Calu3 (cell line): ENCODE results near the gene RGS7BP. TPM values are rescaled to one million over a fixed set of nuclear protein-coding genes. Genes with fewer than 3 reads are reported as not detected.

ENCODE experiments used
- BruUV-seq: library from RNA; stranded (reverse); fragments of 400-500 nt; replicated peaks from 2 replicates; lab custom pipeline; 2021; lab: Mats Ljungman, UMichigan
- CTCF ChIA-PET: fragments of 300-600 bp; sonication (Branson Sonifier 250); formaldehyde crosslinking; loops from one replicate; lab custom pipeline; 2022; ENCODE audit warnings: antibody characterized with exemption; lab: Charles Lee
- DNase-seq: peaks from one replicate; pipeline ENCODE4 v3.0.0; 2022
- H3K27ac Mint-ChIP-seq: one replicate; pipeline ENCODE4 v1.8.0; 2022; ENCODE audit warnings: mixed read lengths; ENCODE audit not compliant: unreplicated experiment
- H3K27me3 Mint-ChIP-seq: one replicate; pipeline ENCODE4 v1.8.0; 2022; ENCODE audit warnings: mixed read lengths; ENCODE audit not compliant: unreplicated experiment
- H3K36me3 Mint-ChIP-seq: one replicate; pipeline ENCODE4 v1.8.0; 2022; ENCODE audit warnings: mild to moderate bottlenecking, moderate library complexity, mixed read lengths; ENCODE audit not compliant: insufficient read depth, unreplicated experiment
- H3K4me1 Mint-ChIP-seq: one replicate; pipeline ENCODE4 v1.8.0; 2022; ENCODE audit warnings: mild to moderate bottlenecking, low read depth, mixed read lengths; ENCODE audit not compliant: unreplicated experiment
- H3K4me3 Mint-ChIP-seq: one replicate; pipeline ENCODE4 v1.8.0; 2022; ENCODE audit warnings: mild to moderate bottlenecking, low read depth, moderate library complexity, mixed read lengths; ENCODE audit not compliant: unreplicated experiment
- H3K9me3 Mint-ChIP-seq: one replicate; pipeline ENCODE4 v1.8.0; 2022; ENCODE audit warnings: low read depth, mixed read lengths; ENCODE audit not compliant: unreplicated experiment
- intact Hi-C: fragments of 100-400 bp; cut with micrococcal nuclease; formaldehyde crosslinking; loops from one replicate; pipeline ENCODE4 v1.10.0; 2022; ENCODE audit not compliant: unreplicated experiment
- total RNA-seq: library from RNA; stranded (reverse); gene quantifications from 2 replicates; pipeline ENCODE4 v1.2.3, GENCODE V29; 2022
- TF ChIP-seq, protein P1 (sequence below): fragments of 200-600 bp; IDR thresholded peaks from one replicate; pipeline ENCODE4 v1.8.0; 2022; ENCODE audit warnings: antibody characterized with exemption; ENCODE audit not compliant: unreplicated experiment

Gene RGS7BP
- total RNA-seq, 1 experiment from 2014 or later: not detected

DNA sequence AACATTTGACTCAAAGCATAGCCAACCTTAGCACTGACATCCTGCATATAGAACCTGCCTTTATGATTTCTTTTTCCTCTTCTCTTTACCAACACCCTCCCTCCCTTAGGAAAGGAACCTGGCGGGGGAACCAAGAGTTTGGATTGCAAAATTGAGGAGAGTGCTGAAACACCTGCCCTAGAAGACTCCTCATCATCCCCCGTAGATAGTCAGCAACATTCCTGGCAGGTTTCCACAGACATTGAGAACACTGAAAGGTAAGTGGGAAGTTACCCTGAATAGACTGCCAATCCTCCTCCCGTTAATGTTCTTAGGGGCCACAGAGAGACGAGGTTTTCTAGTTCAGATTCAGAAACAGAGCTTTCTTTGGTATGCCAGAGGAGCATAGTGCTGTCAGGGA is 88.8 kb downstream of the RGS7BP start:
- Mint-ChIP-seq H3K36me3 (no peaks in the 10 kb centered on the region), H3K27ac (no peak overlapping the region), H3K4me3 (no peak overlapping the region), H3K27me3 (no peaks in the 10 kb centered on the region), H3K4me1 (no peaks in the 10 kb centered on the region), H3K9me3 (no peaks in the 10 kb centered on the region)
- TF ChIP-seq, protein P1, sequence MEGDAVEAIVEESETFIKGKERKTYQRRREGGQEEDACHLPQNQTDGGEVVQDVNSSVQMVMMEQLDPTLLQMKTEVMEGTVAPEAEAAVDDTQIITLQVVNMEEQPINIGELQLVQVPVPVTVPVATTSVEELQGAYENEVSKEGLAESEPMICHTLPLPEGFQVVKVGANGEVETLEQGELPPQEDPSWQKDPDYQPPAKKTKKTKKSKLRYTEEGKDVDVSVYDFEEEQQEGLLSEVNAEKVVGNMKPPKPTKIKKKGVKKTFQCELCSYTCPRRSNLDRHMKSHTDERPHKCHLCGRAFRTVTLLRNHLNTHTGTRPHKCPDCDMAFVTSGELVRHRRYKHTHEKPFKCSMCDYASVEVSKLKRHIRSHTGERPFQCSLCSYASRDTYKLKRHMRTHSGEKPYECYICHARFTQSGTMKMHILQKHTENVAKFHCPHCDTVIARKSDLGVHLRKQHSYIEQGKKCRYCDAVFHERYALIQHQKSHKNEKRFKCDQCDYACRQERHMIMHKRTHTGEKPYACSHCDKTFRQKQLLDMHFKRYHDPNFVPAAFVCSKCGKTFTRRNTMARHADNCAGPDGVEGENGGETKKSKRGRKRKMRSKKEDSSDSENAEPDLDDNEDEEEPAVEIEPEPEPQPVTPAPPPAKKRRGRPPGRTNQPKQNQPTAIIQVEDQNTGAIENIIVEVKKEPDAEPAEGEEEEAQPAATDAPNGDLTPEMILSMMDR: no peak
- BruUV-seq: no TSS peak
- DNase-seq: no peak
- intact Hi-C loops: loop anchor here (5.0 kb wide), 1 partner anchor 247 kb away; no protein-coding TSS in a partner anchor
- CTCF ChIA-PET: interaction anchor here (1.7 kb wide), 1 partner anchor 366 kb away, joined by 5 read pairs; no protein-coding TSS in a partner anchor

DNA sequence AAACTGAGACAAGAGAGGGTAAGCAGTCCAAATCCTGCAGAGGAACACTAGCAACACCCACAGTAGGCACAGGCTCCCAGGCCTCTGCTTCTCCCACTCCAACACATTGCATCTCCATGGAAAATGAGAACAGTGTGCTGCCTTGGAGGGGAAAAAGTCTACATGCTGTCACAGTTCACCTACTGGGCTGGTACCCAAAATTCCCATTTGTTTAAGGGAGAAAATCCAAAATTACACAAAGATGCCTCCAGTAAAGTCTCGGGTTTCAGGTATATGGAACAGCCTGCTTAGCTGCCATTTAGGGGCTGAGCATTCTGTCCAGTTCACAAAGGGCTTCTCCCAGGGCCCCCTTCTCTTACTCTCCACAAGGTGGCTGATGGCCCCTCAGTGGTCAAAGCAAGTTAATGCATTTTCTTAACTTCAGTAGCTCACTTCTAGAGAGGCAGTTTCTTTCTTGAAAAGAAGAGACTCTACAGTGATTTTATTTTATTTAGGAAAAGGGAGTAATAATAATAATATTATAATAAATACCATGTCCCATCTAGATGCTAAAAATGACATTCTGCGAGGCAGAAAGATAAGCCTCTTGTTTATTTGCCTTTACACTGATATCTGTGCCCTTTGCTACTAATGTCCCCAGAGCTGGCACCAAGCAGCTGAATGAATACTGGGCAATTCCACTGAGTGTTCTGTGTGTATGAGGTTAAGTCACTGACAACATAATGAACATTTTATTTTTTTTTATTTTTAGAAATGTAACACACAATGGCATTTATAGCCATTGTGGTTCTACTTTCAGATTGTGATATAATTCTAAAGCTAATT is 89.4 kb downstream of the RGS7BP start:
- no peak overlapping the region for H3K27ac Mint-ChIP-seq
- no TSS peak for BruUV-seq
- H3K27me3 Mint-ChIP-seq: no peaks in the 10 kb centered on the region
- CTCF ChIA-PET: interaction anchor here (0.9 to 1.7 kb wide), 2 partner anchors 17 to 367 kb away, joined by 5 to 6 read pairs; no protein-coding TSS in a partner anchor
- TF ChIP-seq, protein P1: no peak
- intact Hi-C loops: no loop called here
- no peaks in the 10 kb centered on the region for H3K4me1 Mint-ChIP-seq
- peak; percentile 10 for DNase-seq
- no peak overlapping the region for H3K4me3 Mint-ChIP-seq
- no peaks in the 10 kb centered on the region for H3K36me3 Mint-ChIP-seq
- H3K9me3 Mint-ChIP-seq: no peaks in the 10 kb centered on the region

- TF ChIP-seq, protein P1: no peak
- no peaks in the 10 kb centered on the region for H3K36me3 Mint-ChIP-seq
- BruUV-seq: no TSS peak
- no peaks in the 10 kb centered on the region for H3K27me3 Mint-ChIP-seq
- no peak for DNase-seq
- H3K4me1 Mint-ChIP-seq: no peaks in the 10 kb centered on the region
- H3K27ac Mint-ChIP-seq: no peak overlapping the region
- CTCF ChIA-PET: no interaction called here
- intact Hi-C loops: no loop called here
- no peak overlapping the region for H3K4me3 Mint-ChIP-seq
- no peaks in the 10 kb centered on the region for H3K9me3 Mint-ChIP-seq
Measured at GRCh38 chr5:64599226-64599625, 93.4 kb downstream of the RGS7BP start.

DNA sequence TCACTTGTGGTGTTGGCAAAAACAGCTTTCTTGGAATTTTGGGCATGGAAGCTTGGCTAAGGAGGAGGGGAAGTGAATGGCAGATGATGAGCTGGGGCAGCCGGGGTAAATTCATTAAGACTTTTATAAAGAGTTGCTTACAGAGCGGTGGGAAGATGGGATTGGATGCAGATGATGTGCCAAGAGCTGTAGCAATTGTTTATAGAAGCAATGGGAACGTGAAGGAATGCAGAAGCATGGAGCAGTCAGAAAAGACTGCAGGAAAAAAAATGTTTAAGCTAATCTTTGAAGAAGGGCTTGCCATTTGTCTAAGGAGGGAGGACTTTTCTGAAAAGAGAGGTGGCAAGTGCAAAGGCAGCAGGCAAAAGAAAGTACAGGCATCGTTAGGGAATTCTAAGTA is 97.9 kb downstream of the RGS7BP start:
- CTCF ChIA-PET: no interaction called here

More for the DNA sequence above, 97.9 kb downstream of the RGS7BP start:
- BruUV-seq: no TSS peak
- no peak for DNase-seq
- no peak overlapping the region for H3K27ac Mint-ChIP-seq
- H3K9me3 Mint-ChIP-seq: no peaks in the 10 kb centered on the region
- H3K27me3 Mint-ChIP-seq: no peaks in the 10 kb centered on the region
- no peak overlapping the region for H3K4me3 Mint-ChIP-seq
- no peaks in the 10 kb centered on the region for H3K36me3 Mint-ChIP-seq
- H3K4me1 Mint-ChIP-seq: no peaks in the 10 kb centered on the region
- intact Hi-C loops: no loop called here
- TF ChIP-seq, protein P1: no peak
